ENCODE data around the gene ST6GALNAC4.

Gene ST6GALNAC4

DNA sequence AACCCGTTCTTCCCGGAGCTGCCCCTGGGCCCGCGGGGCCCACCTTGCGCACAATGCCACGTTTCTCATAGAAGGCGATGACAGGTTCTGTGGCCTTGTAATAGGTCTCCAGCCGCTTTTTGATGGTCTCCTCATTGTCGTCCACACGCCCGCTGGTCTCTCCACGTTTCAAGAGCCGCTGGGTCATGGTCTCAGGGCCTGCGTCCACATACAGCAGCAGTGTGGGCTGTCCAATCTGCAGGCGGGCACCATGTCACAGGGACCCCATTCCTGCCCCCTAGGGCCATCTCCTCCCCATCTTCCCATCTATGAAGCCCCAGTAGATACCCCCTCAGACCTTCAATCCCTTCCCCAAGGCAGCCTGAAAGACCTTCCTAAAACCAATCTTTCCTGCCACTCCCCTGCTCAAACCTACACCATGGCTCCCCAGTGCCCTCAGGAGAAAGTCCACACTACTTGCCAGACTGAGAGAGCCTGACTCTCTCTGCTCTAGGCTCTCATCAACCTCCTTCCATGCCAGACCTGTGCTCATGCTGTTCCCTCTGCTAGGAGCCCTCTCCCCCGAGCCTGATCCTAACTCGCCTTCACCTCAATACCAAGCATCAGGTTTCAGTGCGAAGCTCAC, 48.5 kb downstream of the ST6GALNAC4 start:
- DNase-seq (ENCODE audit: low spot score) = no peak
- TF ChIP-seq, protein P1, sequence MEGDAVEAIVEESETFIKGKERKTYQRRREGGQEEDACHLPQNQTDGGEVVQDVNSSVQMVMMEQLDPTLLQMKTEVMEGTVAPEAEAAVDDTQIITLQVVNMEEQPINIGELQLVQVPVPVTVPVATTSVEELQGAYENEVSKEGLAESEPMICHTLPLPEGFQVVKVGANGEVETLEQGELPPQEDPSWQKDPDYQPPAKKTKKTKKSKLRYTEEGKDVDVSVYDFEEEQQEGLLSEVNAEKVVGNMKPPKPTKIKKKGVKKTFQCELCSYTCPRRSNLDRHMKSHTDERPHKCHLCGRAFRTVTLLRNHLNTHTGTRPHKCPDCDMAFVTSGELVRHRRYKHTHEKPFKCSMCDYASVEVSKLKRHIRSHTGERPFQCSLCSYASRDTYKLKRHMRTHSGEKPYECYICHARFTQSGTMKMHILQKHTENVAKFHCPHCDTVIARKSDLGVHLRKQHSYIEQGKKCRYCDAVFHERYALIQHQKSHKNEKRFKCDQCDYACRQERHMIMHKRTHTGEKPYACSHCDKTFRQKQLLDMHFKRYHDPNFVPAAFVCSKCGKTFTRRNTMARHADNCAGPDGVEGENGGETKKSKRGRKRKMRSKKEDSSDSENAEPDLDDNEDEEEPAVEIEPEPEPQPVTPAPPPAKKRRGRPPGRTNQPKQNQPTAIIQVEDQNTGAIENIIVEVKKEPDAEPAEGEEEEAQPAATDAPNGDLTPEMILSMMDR (IDR thresholded peaks at IDR 0.05; ENCODE audit: borderline replicate concordance, control extremely low read depth, extremely low read depth, insufficient read depth, missing control alignments) = no peak
- in situ Hi-C loops (cut with MboI; ENCODE audit: low sequenced_read_pairs, unreplicated experiment) = no loop called here

DNA sequence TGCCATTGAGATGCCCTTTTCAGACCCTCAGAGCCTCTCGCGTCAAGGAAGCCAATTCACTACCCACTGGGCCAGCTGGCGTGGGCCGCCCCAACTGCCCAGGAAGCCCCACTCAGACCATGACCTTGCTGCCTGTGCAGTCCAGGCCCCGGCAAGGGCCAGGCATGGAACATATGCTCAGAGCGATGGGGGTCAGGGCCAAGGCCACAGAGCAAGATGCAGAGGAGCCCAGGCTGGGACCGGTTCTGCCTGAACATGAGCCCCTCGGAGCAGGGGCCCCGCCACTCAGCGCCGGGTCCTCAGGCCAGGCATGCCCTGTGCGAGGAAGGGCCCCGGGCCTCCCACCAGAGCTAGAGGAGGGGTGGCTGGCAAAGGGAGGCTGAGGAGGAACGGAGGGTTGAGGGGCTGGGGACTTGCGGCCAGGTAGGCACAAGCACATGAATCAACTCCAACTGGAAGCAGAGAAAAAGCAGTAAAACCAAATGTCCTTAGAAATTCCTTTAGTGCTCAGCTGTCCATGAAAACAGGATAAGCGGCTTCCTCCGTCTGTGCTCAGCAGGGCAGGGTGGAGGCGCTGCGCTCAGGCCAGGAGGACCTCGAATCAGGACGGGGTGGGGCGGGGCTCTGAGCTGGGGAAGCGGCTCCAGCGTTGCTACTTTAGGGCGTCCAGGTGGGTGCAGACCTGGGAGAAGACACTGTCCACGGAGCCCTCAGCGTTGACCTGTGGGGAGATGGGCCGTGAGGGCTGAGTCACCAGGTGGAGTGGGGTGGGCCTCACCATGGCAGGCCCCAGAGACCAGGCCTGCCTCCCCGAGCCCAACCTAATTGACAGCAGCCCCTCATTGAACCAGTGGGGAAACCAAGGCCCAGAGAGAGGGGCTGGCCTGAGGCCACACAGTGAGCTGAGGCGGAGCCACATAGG, 49.2 kb downstream of the ST6GALNAC4 start:
- in situ Hi-C loops (cut with MboI; ENCODE audit: low sequenced_read_pairs, unreplicated experiment) = no loop called here
- DNase-seq (ENCODE audit: low spot score) = no peak
- TF ChIP-seq, protein P1 (IDR thresholded peaks at IDR 0.05; ENCODE audit: borderline replicate concordance, control extremely low read depth, extremely low read depth, insufficient read depth, missing control alignments) = no peak

DNA sequence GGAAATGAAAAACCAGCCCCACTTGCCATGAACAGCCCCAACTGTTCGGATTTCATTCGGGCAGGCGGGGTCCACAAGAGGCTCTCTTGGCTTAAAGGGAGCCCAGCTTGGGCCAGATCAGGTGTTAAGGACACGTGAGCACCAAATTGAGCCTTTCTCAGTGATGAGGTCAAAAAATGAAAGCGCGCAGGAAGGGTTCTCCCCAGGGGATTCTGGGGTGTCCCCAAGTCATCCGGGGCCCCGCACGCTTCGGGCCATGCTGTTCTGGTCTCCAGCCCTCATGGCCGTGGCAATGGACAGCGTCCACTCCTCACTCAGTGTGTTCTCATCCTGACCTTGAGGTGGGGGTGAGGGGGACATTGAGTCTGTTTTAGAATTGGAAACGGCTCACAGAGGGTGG, 50.3 kb downstream of the ST6GALNAC4 start:
- TF ChIP-seq, protein P1 (IDR thresholded peaks at IDR 0.05; ENCODE audit: borderline replicate concordance, control extremely low read depth, extremely low read depth, insufficient read depth, missing control alignments) = no peak
- peak; percentile 79 for DNase-seq (ENCODE audit: low spot score)
- in situ Hi-C loops (cut with MboI; ENCODE audit: low sequenced_read_pairs, unreplicated experiment) = no loop called here

DNA sequence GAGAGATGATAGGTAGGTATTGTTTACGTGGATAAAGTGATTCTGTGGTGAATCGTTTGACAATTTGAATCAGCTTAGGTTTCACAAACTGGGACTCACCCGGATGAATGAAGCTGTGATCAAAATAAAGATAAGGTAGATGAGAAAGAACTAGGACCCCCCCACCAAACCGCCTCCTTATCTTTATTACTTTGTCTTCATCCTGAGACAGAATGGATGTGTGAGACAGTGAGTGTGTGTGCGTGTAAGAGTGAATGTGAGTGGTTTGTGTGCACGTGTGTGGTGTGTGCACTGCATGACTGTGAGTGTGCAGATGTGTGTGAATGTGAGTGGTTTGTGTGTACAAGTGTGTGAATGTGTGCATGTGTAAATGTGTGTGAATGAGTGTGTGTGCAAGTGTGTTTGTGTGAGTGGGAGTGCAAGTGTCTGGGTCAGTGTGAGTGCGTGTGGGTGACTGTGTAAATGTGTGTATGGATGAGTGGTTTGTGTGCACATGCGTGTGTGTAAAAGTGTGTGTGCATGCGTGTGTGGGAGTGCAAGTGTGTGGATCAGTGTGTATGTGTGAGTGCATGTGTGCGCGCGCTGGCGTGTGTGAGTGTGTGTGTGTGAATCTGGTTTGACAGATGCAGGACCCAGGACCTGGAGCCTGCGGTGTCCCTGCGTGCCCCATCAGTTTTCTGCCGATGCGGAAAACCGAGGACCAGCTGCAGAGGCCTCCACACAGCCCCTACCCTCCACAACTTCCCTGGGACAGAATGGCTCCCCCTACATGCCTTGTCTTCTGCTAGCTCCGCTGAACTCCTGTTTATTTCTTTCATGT, 51.0 kb downstream of the ST6GALNAC4 start:
- in situ Hi-C loops (cut with MboI; ENCODE audit: low sequenced_read_pairs, unreplicated experiment) = no loop called here
- TF ChIP-seq, protein P1 (IDR thresholded peaks at IDR 0.05; ENCODE audit: borderline replicate concordance, control extremely low read depth, extremely low read depth, insufficient read depth, missing control alignments) = no peak
- no peak for DNase-seq (ENCODE audit: low spot score)

DNA sequence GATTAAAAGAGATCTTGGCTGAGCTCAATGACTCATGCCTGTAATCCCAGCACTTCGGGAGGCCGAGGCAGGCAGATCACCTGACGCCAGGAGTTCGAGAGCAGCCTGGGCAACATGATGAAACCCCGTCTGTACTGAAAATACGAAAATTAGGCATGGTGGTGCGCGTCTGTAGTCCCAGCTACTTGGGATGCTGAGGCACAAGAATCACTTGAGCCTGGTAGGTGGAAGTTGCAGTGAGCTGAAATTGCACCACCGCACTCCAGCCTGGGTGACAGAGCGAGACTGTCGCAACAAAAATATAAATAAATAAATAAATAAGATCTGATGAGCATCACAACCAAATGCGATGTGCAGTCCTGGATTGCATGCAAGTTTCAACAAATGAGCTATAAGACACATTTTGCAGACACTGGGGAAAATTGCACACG, 53.6 kb downstream of the ST6GALNAC4 start:
- DNase-seq (ENCODE audit: low spot score) = no peak
- TF ChIP-seq, protein P1 (IDR thresholded peaks at IDR 0.05; ENCODE audit: borderline replicate concordance, control extremely low read depth, extremely low read depth, insufficient read depth, missing control alignments) = no peak
- in situ Hi-C loops (cut with MboI; ENCODE audit: low sequenced_read_pairs, unreplicated experiment) = no loop called here

All from GM13976 (cell line).